H1 (cell line): ENCODE data around the gene KCNQ1. TPM values are rescaled to one million over a fixed set of nuclear protein-coding genes. Genes with fewer than 3 reads are reported as not detected.

ENCODE experiments used
- CEBPB ChIP-seq: IDR thresholded peaks from 2 replicates; pipeline ENCODE4 v1.6.1; 2012; ENCODE audit warnings: low read depth, low read length
- CREB1 ChIP-seq: IDR thresholded peaks from 2 replicates; pipeline ENCODE4 v1.6.1; 2012; ENCODE audit warnings: inconsistent platforms
- EP300 ChIP-seq, 2 experiments: IDR thresholded peaks; 1 replicate in 1 of 2; 2 replicates in 1 of 2; pipeline ENCODE4 v1.6.1; 2011 to 2012; ENCODE audit warnings: low read depth in 2 of 2, low read length in 2 of 2, mild to moderate bottlenecking in 2 of 2, borderline replicate concordance in 1 of 2, inconsistent platforms in 1 of 2, moderate library complexity in 1 of 2
- GABPA ChIP-seq: IDR thresholded peaks from 2 replicates; pipeline ENCODE4 v1.6.1; 2011; ENCODE audit warnings: mild to moderate bottlenecking, low read length, moderate library complexity, borderline replicate concordance; ENCODE audit not compliant: insufficient read depth
- HDAC2 ChIP-seq, 2 experiments: fragments of 300-600 bp in 1 of 2; sonication (generic) in 1 of 2; IDR thresholded peaks; 2 replicates each; pipeline ENCODE4 v1.6.1; 2011 to 2012; ENCODE audit warnings: low read depth in 2 of 2, low read length in 2 of 2, mild to moderate bottlenecking in 2 of 2, moderate library complexity in 2 of 2, borderline replicate concordance in 1 of 2, inconsistent platforms in 1 of 2
- MAFK ChIP-seq: IDR thresholded peaks from 2 replicates; pipeline ENCODE4 v1.6.1; 2012; ENCODE audit warnings: low read depth, mild to moderate bottlenecking, improper control_type of control experiment, low read length
- RXRA ChIP-seq: IDR thresholded peaks from 2 replicates; pipeline ENCODE4 v1.6.1; 2011; ENCODE audit warnings: low read depth, mild to moderate bottlenecking, low read length, moderate library complexity; ENCODE audit not compliant: insufficient read depth
- SUZ12 ChIP-seq: fragments of 200-600 bp; sonication (generic); IDR thresholded peaks from 2 replicates; pipeline ENCODE4 v1.6.1; 2012; ENCODE audit warnings: mild to moderate bottlenecking, inconsistent platforms, low read length, moderate library complexity, mixed read lengths
- polyA plus RNA-seq, 7 experiments: library from polyadenylated mRNA; depleted of rRNA in 3 of 7; stranded (reverse) in 5 of 7; unstranded in 2 of 7; fragments of >200 nt in 5 of 7; fragments of 200-250 nt in 2 of 7; gene quantifications; 1 replicate in 5 of 7; 2 replicates in 1 of 7; 4 replicates in 1 of 7; pipeline versions ENCODE4 v1.2.1 to v1.2.3, GENCODE V29; 2011 to 2013; ENCODE audit warnings: missing spikeins in 2 of 7, mixed read lengths in 2 of 7
- total RNA-seq: library from RNA; stranded (reverse); fragmentation: NEBNext Ultra II Directional; extraction: Animal tissue kit (Norgen Biotek cat#: 25700); gene quantifications from 2 replicates; pipeline ENCODE4 v1.2.1, GENCODE V29; 2021

Gene KCNQ1
- total and polyA plus RNA-seq, 2 of the 8 experiments (the other 6 are each of a cell fraction or from before 2014, with no cell fraction given) = 1.9 to 2.0 TPM

DNA sequence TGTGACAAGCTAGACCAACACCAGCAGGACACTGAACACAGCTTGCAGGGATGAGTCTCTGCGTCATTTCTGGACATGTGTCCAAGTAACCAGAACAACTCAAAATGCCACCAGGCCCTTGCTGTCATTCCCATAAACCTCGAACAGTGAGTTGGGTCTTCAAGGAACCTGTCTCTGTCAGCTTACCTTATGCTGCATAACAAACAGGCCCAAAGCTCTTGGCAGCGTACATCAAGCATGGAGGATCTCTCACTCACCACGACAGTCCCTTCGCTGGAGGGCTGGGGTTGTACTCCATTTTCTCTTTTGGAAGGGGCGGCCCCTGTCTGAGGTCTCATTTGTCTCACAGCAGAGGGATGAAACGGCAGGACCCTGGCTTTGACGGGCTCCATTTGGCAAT is 434.0 kb downstream of the KCNQ1 start (continued):
- no peak for TF ChIP-seq RXRA
- TF ChIP-seq MAFK = no peak
- TF ChIP-seq CEBPB = no peak
- TF ChIP-seq HDAC2 (IDR thresholded peaks at IDR 0.05; ENCODE audit: borderline replicate concordance in 1 of 2, low read depth in 2 of 2, low read length in 2 of 2) = no peak
- TF ChIP-seq CREB1 = no peak
- no peak for TF ChIP-seq SUZ12
- TF ChIP-seq GABPA = no peak
- TF ChIP-seq EP300 (IDR thresholded peaks at IDR 0.05; ENCODE audit: borderline replicate concordance in 1 of 2, low read depth in 2 of 2, low read length in 2 of 2) = no peak
